K562 (cell line): ENCODE measurements around the gene CDSN.

Experiments used
- FOXP1 ChIP-seq: sonication (generic); formaldehyde crosslinking; IDR thresholded peaks from 2 replicates; pipeline ENCODE4 v1.8.0; 2022; ENCODE audit warnings: mild to moderate bottlenecking, missing genetic modification reagents
- ID3 ChIP-seq, 2 experiments: fragments of 250-450 bp in 1 of 2; fragments of 450-650 bp in 1 of 2; sonication (Bioruptor Pico) in 1 of 2; IDR thresholded peaks; 2 replicates each; pipeline versions ENCODE4 v1.6.1 to v1.8.0; 2016 to 2021; ENCODE audit warnings: mild to moderate bottlenecking in 2 of 2, moderate library complexity in 2 of 2, missing compliant biosample characterization in 1 of 2, missing genetic modification characterization in 1 of 2
- NUFIP1 ChIP-seq: fragments of 450-650 bp; IDR thresholded peaks from 2 replicates; pipeline ENCODE4 v1.6.1; 2018; ENCODE audit not compliant: partially characterized antibody
- ZBTB40 ChIP-seq, 2 experiments: fragments of 450-650 bp in 1 of 2; sonication (generic) in 1 of 2; formaldehyde crosslinking in 1 of 2; IDR thresholded peaks; 2 replicates each; pipeline versions ENCODE4 v1.7.1 to v1.9.0; 2016 to 2022; ENCODE audit warnings: inconsistent platforms in 1 of 2, mild to moderate bottlenecking in 1 of 2, missing genetic modification reagents in 1 of 2
- TF ChIP-seq, protein P1 (sequence below), 2 experiments: fragments of 450-650 bp; formaldehyde crosslinking in 1 of 2; IDR thresholded peaks; 2 replicates each; pipeline versions ENCODE4 v1.4.0 to v1.6.1; 2014 to 2020; ENCODE audit warnings: mild to moderate bottlenecking in 2 of 2, borderline replicate concordance in 1 of 2, low read depth in 1 of 2

DNA sequence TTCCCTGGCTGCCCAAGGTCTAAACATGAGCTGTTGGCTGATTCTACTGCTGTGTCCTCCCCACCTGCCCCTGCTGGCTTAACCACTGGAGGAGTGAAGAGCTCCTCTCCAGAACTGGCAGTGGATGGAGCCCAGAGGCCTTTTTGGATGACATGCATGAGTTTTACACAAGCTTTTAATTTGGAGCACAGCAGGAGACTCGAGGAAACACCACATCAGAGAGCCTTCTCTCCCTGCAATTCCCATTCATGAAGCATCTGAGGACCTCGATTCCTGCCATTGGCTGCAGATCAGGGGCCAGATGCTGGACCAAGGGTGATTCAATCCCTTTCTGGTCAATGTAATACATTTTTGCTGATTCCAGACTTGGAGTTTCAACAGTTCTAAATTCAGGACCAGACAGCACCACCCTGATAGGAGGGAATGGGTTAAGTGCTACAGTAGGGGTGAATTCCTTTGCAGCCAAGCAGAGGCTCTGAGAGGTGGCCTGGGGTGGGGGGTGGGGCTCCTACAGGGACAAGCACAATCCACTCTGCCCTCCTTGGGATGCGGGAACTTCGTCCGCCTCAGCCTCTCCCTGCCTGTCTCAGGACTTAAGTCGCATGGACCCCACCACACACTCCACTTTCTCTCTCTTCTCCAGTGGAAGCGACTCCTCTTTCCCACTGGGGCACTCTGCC is 6.2 kb downstream of the CDSN start:
- no peak for TF ChIP-seq ID3 (CRISPR knock-in tag; IDR thresholded peaks at IDR 0.05)
- TF ChIP-seq ID3 (tag; IDR thresholded peaks at IDR 0.05) = no peak
- no peak for TF ChIP-seq FOXP1 (CRISPR knock-in tag)
- TF ChIP-seq NUFIP1 = no peak
- no peak for TF ChIP-seq ZBTB40 (IDR thresholded peaks at IDR 0.05)
- no peak for TF ChIP-seq ZBTB40 (CRISPR knock-in tag; IDR thresholded peaks at IDR 0.05)
- TF ChIP-seq, protein P1, sequence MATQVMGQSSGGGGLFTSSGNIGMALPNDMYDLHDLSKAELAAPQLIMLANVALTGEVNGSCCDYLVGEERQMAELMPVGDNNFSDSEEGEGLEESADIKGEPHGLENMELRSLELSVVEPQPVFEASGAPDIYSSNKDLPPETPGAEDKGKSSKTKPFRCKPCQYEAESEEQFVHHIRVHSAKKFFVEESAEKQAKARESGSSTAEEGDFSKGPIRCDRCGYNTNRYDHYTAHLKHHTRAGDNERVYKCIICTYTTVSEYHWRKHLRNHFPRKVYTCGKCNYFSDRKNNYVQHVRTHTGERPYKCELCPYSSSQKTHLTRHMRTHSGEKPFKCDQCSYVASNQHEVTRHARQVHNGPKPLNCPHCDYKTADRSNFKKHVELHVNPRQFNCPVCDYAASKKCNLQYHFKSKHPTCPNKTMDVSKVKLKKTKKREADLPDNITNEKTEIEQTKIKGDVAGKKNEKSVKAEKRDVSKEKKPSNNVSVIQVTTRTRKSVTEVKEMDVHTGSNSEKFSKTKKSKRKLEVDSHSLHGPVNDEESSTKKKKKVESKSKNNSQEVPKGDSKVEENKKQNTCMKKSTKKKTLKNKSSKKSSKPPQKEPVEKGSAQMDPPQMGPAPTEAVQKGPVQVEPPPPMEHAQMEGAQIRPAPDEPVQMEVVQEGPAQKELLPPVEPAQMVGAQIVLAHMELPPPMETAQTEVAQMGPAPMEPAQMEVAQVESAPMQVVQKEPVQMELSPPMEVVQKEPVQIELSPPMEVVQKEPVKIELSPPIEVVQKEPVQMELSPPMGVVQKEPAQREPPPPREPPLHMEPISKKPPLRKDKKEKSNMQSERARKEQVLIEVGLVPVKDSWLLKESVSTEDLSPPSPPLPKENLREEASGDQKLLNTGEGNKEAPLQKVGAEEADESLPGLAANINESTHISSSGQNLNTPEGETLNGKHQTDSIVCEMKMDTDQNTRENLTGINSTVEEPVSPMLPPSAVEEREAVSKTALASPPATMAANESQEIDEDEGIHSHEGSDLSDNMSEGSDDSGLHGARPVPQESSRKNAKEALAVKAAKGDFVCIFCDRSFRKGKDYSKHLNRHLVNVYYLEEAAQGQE (IDR thresholded peaks at IDR 0.05; ENCODE audit: borderline replicate concordance) = no peak
- TF ChIP-seq, protein P1 (CRISPR knock-in tag; IDR thresholded peaks at IDR 0.05; ENCODE audit: low read depth) = no peak
